Upper lobe of left lung (tissue), 6 donors: ENCODE results near the gene BEST3. TPM values are rescaled to one million over a fixed set of nuclear protein-coding genes. Genes with fewer than 3 reads are reported as not detected.

Experiments used
- ATAC-seq, 2 donors: fragments of 200-7000 bp; cut with Tn5 transposase; one replicate each; pipeline ENCODE4 v1.9.1; 2022; ENCODE audit warnings: mild to moderate bottlenecking in 2 of 2, moderate library complexity in 2 of 2; ENCODE audit not compliant: low FRiP score in 2 of 2
- DNase-seq, 2 donors: peaks; one replicate each; pipeline ENCODE4 v3.0.0-alpha.2; 2019 to 2020
- H3K27ac ChIP-seq, 4 donors: fragments of 200-600 bp; sonication (generic); one replicate each; pipeline ENCODE4 v1.5.1; 2016 to 2019
- H3K27me3 ChIP-seq, 4 donors: fragments of 200-600 bp; sonication (generic); one replicate each; pipeline ENCODE4 v1.5.1; 2017 to 2019
- H3K36me3 ChIP-seq, 4 donors: fragments of 200-600 bp; sonication (generic); one replicate each; pipeline ENCODE4 v1.5.1; 2016 to 2019
- H3K4me1 ChIP-seq, 4 donors: fragments of 200-600 bp; sonication (generic); one replicate each; pipeline ENCODE4 v1.5.1; 2018 to 2019
- H3K4me3 ChIP-seq, 4 donors: fragments of 200-600 bp; sonication (generic); one replicate each; pipeline ENCODE4 v1.5.1; 2017 to 2019; ENCODE audit warnings: mild to moderate bottlenecking in 2 of 4, moderate library complexity in 1 of 4
- H3K9me3 ChIP-seq, 4 donors: fragments of 200-600 bp; sonication (generic); one replicate each; pipeline ENCODE4 v1.5.1; 2018 to 2019
- EP300 ChIP-seq, 4 donors: sonication (generic); formaldehyde crosslinking; IDR thresholded peaks; one replicate each; pipeline ENCODE4 v1.5.1; 2017; ENCODE audit warnings: antibody characterized with exemption in 4 of 4, control low read depth in 2 of 4
- POLR2A ChIP-seq, 4 donors: fragments of 450-650 bp; IDR thresholded peaks; one replicate each; pipeline ENCODE4 v1.5.1; 2016 to 2017; ENCODE audit warnings: antibody characterized with exemption in 4 of 4, mild to moderate bottlenecking in 2 of 4
- POLR2AphosphoS5 ChIP-seq, 2 donors: sonication (generic); formaldehyde crosslinking; IDR thresholded peaks; one replicate each; pipeline ENCODE4 v1.5.1; 2017; ENCODE audit warnings: antibody characterized with exemption in 2 of 2
- WGBS, 2 donors: methylation state at CpG; one replicate each; pipeline ENCODE4 v1.1.5; 2017 to 2018; 5-methylcytosine and 5-hydroxymethylcytosine counted together
- total RNA-seq, 6 donors: library from RNA; depleted of rRNA in 4 of 6; stranded (reverse); fragments of >200 nt in 4 of 6; gene quantifications; one replicate each; pipeline versions ENCODE4 v1.1.0 to v1.2.1, GENCODE V29; 2016 to 2021
- TF ChIP-seq, protein P1 (sequence below), 6 experiments: fragments of 450-650 bp in 4 of 6; fragments of 200-600 bp in 2 of 6; sonication (generic) in 2 of 6; IDR thresholded peaks; one replicate each; pipeline ENCODE4 v1.5.1; 2016 to 2019; ENCODE audit warnings: antibody characterized with exemption in 6 of 6
- donor health status: DM: no; HTN: no; CAD: no; lungs with moderate emphysema.
- donor health status: DM: no; HTN: yes; CAD: no; lungs with severe emphysema.

BEST3 gene
- total RNA-seq, 6 donors from 2014 or later, result not detected

GRCh38 chr12:69648476-69648875 is 50.6 kb downstream of the BEST3 start:
- TF ChIP-seq, protein P1, sequence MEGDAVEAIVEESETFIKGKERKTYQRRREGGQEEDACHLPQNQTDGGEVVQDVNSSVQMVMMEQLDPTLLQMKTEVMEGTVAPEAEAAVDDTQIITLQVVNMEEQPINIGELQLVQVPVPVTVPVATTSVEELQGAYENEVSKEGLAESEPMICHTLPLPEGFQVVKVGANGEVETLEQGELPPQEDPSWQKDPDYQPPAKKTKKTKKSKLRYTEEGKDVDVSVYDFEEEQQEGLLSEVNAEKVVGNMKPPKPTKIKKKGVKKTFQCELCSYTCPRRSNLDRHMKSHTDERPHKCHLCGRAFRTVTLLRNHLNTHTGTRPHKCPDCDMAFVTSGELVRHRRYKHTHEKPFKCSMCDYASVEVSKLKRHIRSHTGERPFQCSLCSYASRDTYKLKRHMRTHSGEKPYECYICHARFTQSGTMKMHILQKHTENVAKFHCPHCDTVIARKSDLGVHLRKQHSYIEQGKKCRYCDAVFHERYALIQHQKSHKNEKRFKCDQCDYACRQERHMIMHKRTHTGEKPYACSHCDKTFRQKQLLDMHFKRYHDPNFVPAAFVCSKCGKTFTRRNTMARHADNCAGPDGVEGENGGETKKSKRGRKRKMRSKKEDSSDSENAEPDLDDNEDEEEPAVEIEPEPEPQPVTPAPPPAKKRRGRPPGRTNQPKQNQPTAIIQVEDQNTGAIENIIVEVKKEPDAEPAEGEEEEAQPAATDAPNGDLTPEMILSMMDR (IDR thresholded peaks at IDR 0.05), result no peak
- TF ChIP-seq EP300 (IDR thresholded peaks at IDR 0.05) (no peak), POLR2A (IDR thresholded peaks at IDR 0.05) (no peak), POLR2AphosphoS5 (IDR thresholded peaks at IDR 0.05) (no peak)
- 75 to 88% methylated on average over 3 of the region's 3 CpGs for WGBS, 2 donors
- ATAC-seq, result peak in 1 of 2 donors; percentile 81

GRCh38 chr12:69647178-69647577 is 51.9 kb downstream of the BEST3 start:
- Histone ChIP-seq H3K9me3 (no peaks in the 10 kb centered on the region), H3K36me3 (no peaks in the 10 kb centered on the region), H3K27ac (no peak overlapping the region), H3K27me3 (no peaks in the 10 kb centered on the region), H3K4me1 (no peaks in the 10 kb centered on the region), H3K4me3 (no peak overlapping the region)
- WGBS, 2 donors, result 52 to 70% methylated on average over 4 of the region's 4 CpGs
- TF ChIP-seq EP300 (IDR thresholded peaks at IDR 0.05) (no peak), POLR2A (IDR thresholded peaks at IDR 0.05) (no peak), POLR2AphosphoS5 (IDR thresholded peaks at IDR 0.05) (no peak)
- TF ChIP-seq, protein P1 (IDR thresholded peaks at IDR 0.05), result no peak
- no peak for ATAC-seq
- DNase-seq, result no peak

More at GRCh38 chr12:69648476-69648875, 50.6 kb downstream of the BEST3 start:
- no peaks in the 10 kb centered on the region for H3K4me1 ChIP-seq
- H3K27me3 ChIP-seq, result no peaks in the 10 kb centered on the region
- H3K27ac ChIP-seq, result no peak overlapping the region
- H3K36me3 ChIP-seq, result no peaks in the 10 kb centered on the region
- no peaks in the 10 kb centered on the region for H3K9me3 ChIP-seq
- no peak for DNase-seq
- no peak overlapping the region for H3K4me3 ChIP-seq

GRCh38 chr12:69645031-69645430 is 54.1 kb downstream of the BEST3 start:
- Histone ChIP-seq H3K9me3 (no peaks in the 10 kb centered on the region), H3K4me1 (no peaks in the 10 kb centered on the region), H3K36me3 (no peaks in the 10 kb centered on the region), H3K27me3 (no peaks in the 10 kb centered on the region), H3K4me3 (no peak overlapping the region), H3K27ac (no peak overlapping the region)
- DNase-seq (no peak), ATAC-seq (peak in 1 of 2 donors; percentile 65)
- TF ChIP-seq, protein P1 (IDR thresholded peaks at IDR 0.05), result no peak
- TF ChIP-seq POLR2A (IDR thresholded peaks at IDR 0.05) (no peak), POLR2AphosphoS5 (IDR thresholded peaks at IDR 0.05) (no peak), EP300 (IDR thresholded peaks at IDR 0.05) (no peak)
- WGBS, 2 donors, result 88 to 94% methylated on average over 2 of the region's 2 CpGs

- ATAC-seq, result peak in 1 of 2 donors; percentile 41
- no peak for DNase-seq
- Histone ChIP-seq H3K36me3 (no peaks in the 10 kb centered on the region), H3K27ac (no peak overlapping the region), H3K4me3 (no peak overlapping the region), H3K4me1 (no peaks in the 10 kb centered on the region), H3K9me3 (no peaks in the 10 kb centered on the region), H3K27me3 (no peaks in the 10 kb centered on the region)
- TF ChIP-seq POLR2AphosphoS5 (IDR thresholded peaks at IDR 0.05), result no peak
- TF ChIP-seq, protein P1 (IDR thresholded peaks at IDR 0.05), result no peak
- no peak for TF ChIP-seq EP300 (IDR thresholded peaks at IDR 0.05)
Measured at GRCh38 chr12:69644511-69644910, 54.6 kb downstream of the BEST3 start.

DNA sequence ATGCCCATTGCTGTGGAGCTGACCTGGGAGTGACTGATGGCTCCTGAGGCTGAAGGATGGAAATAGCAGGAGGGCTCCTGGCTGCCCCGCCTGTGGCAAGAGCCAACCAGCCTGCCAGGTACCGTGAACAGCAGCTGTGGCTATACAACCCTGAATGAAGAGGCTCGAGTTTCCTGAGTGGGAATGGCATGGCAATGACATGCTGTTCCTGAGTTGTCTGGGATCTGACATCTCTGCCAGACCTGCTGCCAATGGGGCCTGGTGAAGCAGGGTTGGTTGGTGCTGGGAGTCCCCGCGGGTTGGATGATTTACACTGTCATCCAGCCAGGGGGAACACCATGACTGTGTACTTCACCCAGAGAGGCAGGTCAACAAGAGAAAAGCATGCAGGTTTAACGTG is 56.6 kb downstream of the BEST3 start:
- DNase-seq (no peak), ATAC-seq (no peak)
- Histone ChIP-seq H3K9me3 (no peaks in the 10 kb centered on the region), H3K36me3 (no peaks in the 10 kb centered on the region), H3K27ac (no peak overlapping the region), H3K4me3 (no peak overlapping the region), H3K4me1 (no peaks in the 10 kb centered on the region), H3K27me3 (no peaks in the 10 kb centered on the region)
- TF ChIP-seq POLR2AphosphoS5 (IDR thresholded peaks at IDR 0.05), result no peak
- no peak for TF ChIP-seq EP300 (IDR thresholded peaks at IDR 0.05)
- TF ChIP-seq, protein P1 (IDR thresholded peaks at IDR 0.05), result no peak
- no peak for TF ChIP-seq POLR2A (IDR thresholded peaks at IDR 0.05)
- WGBS, 2 donors, result 79 to 85% methylated on average over 4 to 6 of the region's 6 CpGs
